ENCODE measurements around the gene SLC25A3.
"Not testable (repeated sequence)": the region's sequence is repeated elsewhere in the genome, so short reads cannot be mapped to it uniquely, and the experiment has no call there.

Gene SLC25A3

GRCh38 chr12:98593351-98594049 is at the start of gene SLC25A3:
Gene SLC25A3, plus strand, starts transcription at chr12:98593686. Its CDS starts 293 bp downstream, at chr12:98593979.
- Mint-ChIP-seq H3K4me3 (peak within 1 kb of the TSS; percentile 99), H3K36me3 (ENCODE audit: low read depth) (peaks cover 51% of the 10 kb centered on the region), H3K9me3 (no peaks in the 10 kb centered on the region), H3K27ac (peak within 1 kb of the TSS; percentile 99), H3K27me3 (no peaks in the 10 kb centered on the region), H3K4me1 (ENCODE audit: low read depth) (peaks cover 34% of the 10 kb centered on the region)
- DNase-seq: peak; percentile 94

GRCh38 chr12:98543701-98544100 is 49.8 kb upstream of the SLC25A3 start:
- no peak for DNase-seq
- H3K4me1 Mint-ChIP-seq (ENCODE audit: low read depth): peaks cover 15% of the 10 kb centered on the region
- H3K9me3 Mint-ChIP-seq: no peaks in the 10 kb centered on the region
- H3K36me3 Mint-ChIP-seq (ENCODE audit: low read depth): peaks cover 90% of the 10 kb centered on the region
- no peak overlapping the region for H3K27ac Mint-ChIP-seq
- H3K27me3 Mint-ChIP-seq: no peaks in the 10 kb centered on the region
- no peak overlapping the region for H3K4me3 Mint-ChIP-seq

- Mint-ChIP-seq H3K4me3 (no peak overlapping the region), H3K27me3 (no peaks in the 10 kb centered on the region), H3K4me1 (ENCODE audit: low read depth) (peaks cover 21% of the 10 kb centered on the region), H3K9me3 (no peaks in the 10 kb centered on the region), H3K36me3 (ENCODE audit: low read depth) (peaks cover 94% of the 10 kb centered on the region), H3K27ac (no peak overlapping the region)
- DNase-seq: no peak
These were observed 48.7 kb upstream of the SLC25A3 start for GRCh38 chr12:98544751-98545150.

- no peak for DNase-seq
- Mint-ChIP-seq H3K27ac (peak overlapping the region; percentile 61), H3K9me3 (no peaks in the 10 kb centered on the region), H3K4me3 (no peak overlapping the region), H3K27me3 (no peaks in the 10 kb centered on the region), H3K36me3 (ENCODE audit: low read depth) (peaks cover 79% of the 10 kb centered on the region), H3K4me1 (ENCODE audit: low read depth) (peaks cover 10% of the 10 kb centered on the region)
These were observed 43.9 kb upstream of the SLC25A3 start for GRCh38 chr12:98549371-98550110.

- H3K4me1 Mint-ChIP-seq (ENCODE audit: low read depth): peaks cover 10% of the 10 kb centered on the region
These were observed 41.7 kb upstream of the SLC25A3 start for GRCh38 chr12:98551787-98552186.

GRCh38 chr12:98558097-98558496 is 35.4 kb upstream of the SLC25A3 start:
- not testable (repeated sequence) for H3K4me1 Mint-ChIP-seq (ENCODE audit: low read depth); H3K4me3 Mint-ChIP-seq; DNase-seq; H3K36me3 Mint-ChIP-seq (ENCODE audit: low read depth); H3K9me3 Mint-ChIP-seq; H3K27me3 Mint-ChIP-seq; H3K27ac Mint-ChIP-seq

More at GRCh38 chr12:98551787-98552186, 41.7 kb upstream of the SLC25A3 start:
- Mint-ChIP-seq H3K9me3 (no peaks in the 10 kb centered on the region), H3K4me3 (no peak overlapping the region), H3K27ac (no peak overlapping the region), H3K36me3 (ENCODE audit: low read depth) (peaks cover 59% of the 10 kb centered on the region), H3K27me3 (no peaks in the 10 kb centered on the region)
- DNase-seq: no peak

GRCh38 chr12:98559666-98560065 is 33.8 kb upstream of the SLC25A3 start:
- H3K36me3 Mint-ChIP-seq (ENCODE audit: low read depth): no peaks in the 10 kb centered on the region
- no peak for DNase-seq
- no peak overlapping the region for H3K4me3 Mint-ChIP-seq
- H3K4me1 Mint-ChIP-seq (ENCODE audit: low read depth): no peaks in the 10 kb centered on the region
- H3K27me3 Mint-ChIP-seq: no peaks in the 10 kb centered on the region
- no peaks in the 10 kb centered on the region for H3K9me3 Mint-ChIP-seq
- H3K27ac Mint-ChIP-seq: no peak overlapping the region

GRCh38 chr12:98561846-98562245 is 31.6 kb upstream of the SLC25A3 start:
- Mint-ChIP-seq H3K27ac (no peak overlapping the region), H3K36me3 (ENCODE audit: low read depth) (no peaks in the 10 kb centered on the region), H3K27me3 (no peaks in the 10 kb centered on the region), H3K4me3 (no peak overlapping the region), H3K9me3 (no peaks in the 10 kb centered on the region), H3K4me1 (ENCODE audit: low read depth) (peaks cover 3% of the 10 kb centered on the region)
- no peak for DNase-seq

GRCh38 chr12:98572010-98572409 is 21.5 kb upstream of the SLC25A3 start:
- no peaks in the 10 kb centered on the region for H3K36me3 Mint-ChIP-seq (ENCODE audit: low read depth)
- no peak overlapping the region for H3K4me3 Mint-ChIP-seq
- H3K9me3 Mint-ChIP-seq: no peaks in the 10 kb centered on the region
- H3K27me3 Mint-ChIP-seq: peaks cover 2% of the 10 kb centered on the region
- no peak for DNase-seq
- no peaks in the 10 kb centered on the region for H3K4me1 Mint-ChIP-seq (ENCODE audit: low read depth)
- H3K27ac Mint-ChIP-seq: no peak overlapping the region

- no peak for DNase-seq
- H3K27me3 Mint-ChIP-seq: peaks cover 2% of the 10 kb centered on the region
- H3K27ac Mint-ChIP-seq: no peak overlapping the region
- no peaks in the 10 kb centered on the region for H3K9me3 Mint-ChIP-seq
- no peak overlapping the region for H3K4me3 Mint-ChIP-seq
- no peaks in the 10 kb centered on the region for H3K36me3 Mint-ChIP-seq (ENCODE audit: low read depth)
- H3K4me1 Mint-ChIP-seq (ENCODE audit: low read depth): peaks cover 2% of the 10 kb centered on the region
These were observed 19.4 kb upstream of the SLC25A3 start for GRCh38 chr12:98574110-98574509.

- Mint-ChIP-seq H3K27me3 (peaks cover 2% of the 10 kb centered on the region), H3K9me3 (no peaks in the 10 kb centered on the region), H3K4me3 (no peak overlapping the region), H3K27ac (no peak overlapping the region), H3K4me1 (ENCODE audit: low read depth) (peaks cover 2% of the 10 kb centered on the region), H3K36me3 (ENCODE audit: low read depth) (no peaks in the 10 kb centered on the region)
- DNase-seq: no peak
These were observed 18.5 kb upstream of the SLC25A3 start for GRCh38 chr12:98575013-98575412.

- not testable (repeated sequence) for H3K4me1 Mint-ChIP-seq (ENCODE audit: low read depth); DNase-seq; H3K27ac Mint-ChIP-seq; H3K4me3 Mint-ChIP-seq; H3K27me3 Mint-ChIP-seq; H3K36me3 Mint-ChIP-seq (ENCODE audit: low read depth); H3K9me3 Mint-ChIP-seq
These were observed 16.7 kb upstream of the SLC25A3 start for GRCh38 chr12:98576795-98577194.

GRCh38 chr12:98578392-98578791 is 15.1 kb upstream of the SLC25A3 start:
- Mint-ChIP-seq H3K9me3 (no peaks in the 10 kb centered on the region), H3K27ac (no peak overlapping the region), H3K4me3 (no peak overlapping the region), H3K36me3 (ENCODE audit: low read depth) (no peaks in the 10 kb centered on the region), H3K4me1 (ENCODE audit: low read depth) (peaks cover 2% of the 10 kb centered on the region), H3K27me3 (peaks cover 2% of the 10 kb centered on the region)
- DNase-seq: no peak

GRCh38 chr12:98578821-98579220 is 14.7 kb upstream of the SLC25A3 start:
- Mint-ChIP-seq H3K4me3 (no peak overlapping the region), H3K36me3 (ENCODE audit: low read depth) (no peaks in the 10 kb centered on the region), H3K9me3 (no peaks in the 10 kb centered on the region), H3K27ac (no peak overlapping the region), H3K4me1 (ENCODE audit: low read depth) (peaks cover 2% of the 10 kb centered on the region), H3K27me3 (peaks cover 2% of the 10 kb centered on the region)
- no peak for DNase-seq

GRCh38 chr12:98579347-98579746 is 14.1 kb upstream of the SLC25A3 start:
- Mint-ChIP-seq H3K9me3 (no peaks in the 10 kb centered on the region), H3K27me3 (peaks cover 2% of the 10 kb centered on the region), H3K27ac (no peak overlapping the region), H3K36me3 (ENCODE audit: low read depth) (no peaks in the 10 kb centered on the region), H3K4me3 (no peak overlapping the region), H3K4me1 (ENCODE audit: low read depth) (peaks cover 2% of the 10 kb centered on the region)
- DNase-seq: no peak

Data from activated T-cell treated with anti-CD3 and anti-CD28 coated beads, Interleukin-2, amount 50 U/mL, for 24 hours (primary cell).